HepG2 (cell line): Measurements from ENCODE around the gene CRISPLD2. TPM values are rescaled to one million over a fixed set of nuclear protein-coding genes. Genes with fewer than 3 reads are reported as not detected.

ENCODE experiments used
- ADNP ChIP-seq: sonication (generic); formaldehyde crosslinking; IDR thresholded peaks from 2 replicates; pipeline ENCODE4 v1.4.0; 2020; ENCODE audit warnings: missing genetic modification reagents
- ARID5B ChIP-seq: IDR thresholded peaks from 2 replicates; pipeline ENCODE4 v1.4.0; 2020; ENCODE audit warnings: mild to moderate bottlenecking, missing genetic modification reagents
- GATAD2A ChIP-seq: IDR thresholded peaks from 2 replicates; pipeline ENCODE4 v1.6.1; 2016
- GLMP ChIP-seq: sonication (generic); formaldehyde crosslinking; IDR thresholded peaks from 2 replicates; pipeline ENCODE4 v1.9.0; 2021; ENCODE audit warnings: missing genetic modification reagents, mild to moderate bottlenecking, borderline replicate concordance
- GTF2F1 ChIP-seq: fragments of 150-350 bp; IDR thresholded peaks from 2 replicates; pipeline ENCODE4 v1.6.1; 2014; ENCODE audit warnings: low read length
- IRF9 ChIP-seq: sonication (generic); formaldehyde crosslinking; IDR thresholded peaks from 2 replicates; pipeline ENCODE4 v1.8.0; 2022; ENCODE audit warnings: missing genetic modification reagents, mild to moderate bottlenecking, borderline replicate concordance
- KLF15 ChIP-seq: sonication (generic); formaldehyde crosslinking; IDR thresholded peaks from 2 replicates; pipeline ENCODE4 v1.8.1; 2023; ENCODE audit warnings: borderline replicate concordance, mild to moderate bottlenecking, inconsistent platforms, missing genetic modification reagents, mixed read lengths
- MEF2D ChIP-seq: sonication (generic); formaldehyde crosslinking; IDR thresholded peaks from 2 replicates; pipeline ENCODE4 v1.5.1; 2020; ENCODE audit warnings: mild to moderate bottlenecking, missing genetic modification reagents
- MLXIP ChIP-seq: sonication (generic); formaldehyde crosslinking; IDR thresholded peaks from 2 replicates; pipeline ENCODE4 v1.9.0; 2021; ENCODE audit warnings: missing genetic modification reagents, borderline replicate concordance
- NCOA1 ChIP-seq: sonication (generic); formaldehyde crosslinking; IDR thresholded peaks from 2 replicates; pipeline ENCODE4 v1.9.0; 2021; ENCODE audit warnings: missing genetic modification reagents
- NFE2 ChIP-seq: sonication (generic); formaldehyde crosslinking; IDR thresholded peaks from 2 replicates; pipeline ENCODE4 v1.4.0; 2020; ENCODE audit warnings: missing genetic modification reagents
- NR1H2 ChIP-seq: sonication (generic); formaldehyde crosslinking; IDR thresholded peaks from 2 replicates; pipeline ENCODE4 v1.8.1; 2022; ENCODE audit warnings: low read depth, missing genetic modification reagents, borderline replicate concordance
- SETDB1 ChIP-seq: sonication (generic); formaldehyde crosslinking; IDR thresholded peaks from 2 replicates; pipeline ENCODE4 v1.5.1; 2020; ENCODE audit warnings: missing genetic modification reagents, mild to moderate bottlenecking, borderline replicate concordance
- XRCC5 ChIP-seq: fragments of 200-400 bp; formaldehyde crosslinking; optimal IDR thresholded peaks from 2 replicates; pipeline ENCODE3; 2017; ENCODE audit warnings: mild to moderate bottlenecking, low read length
- ZNF292 ChIP-seq: sonication (generic); formaldehyde crosslinking; IDR thresholded peaks from 2 replicates; pipeline ENCODE4 v1.8.1; 2022; ENCODE audit warnings: mild to moderate bottlenecking, low read depth, missing genetic modification reagents, borderline replicate concordance
- ZNF44 ChIP-seq: sonication (generic); formaldehyde crosslinking; IDR thresholded peaks from 2 replicates; pipeline ENCODE4 v1.5.1; 2020; ENCODE audit warnings: mild to moderate bottlenecking, missing genetic modification reagents
- ZNF580 ChIP-seq: IDR thresholded peaks from 2 replicates; pipeline ENCODE4 v1.6.1; 2016; ENCODE audit warnings: low read depth, borderline replicate concordance
- ZNF674 ChIP-seq: sonication (generic); formaldehyde crosslinking; IDR thresholded peaks from 2 replicates; pipeline ENCODE4 v1.5.0; 2020; ENCODE audit warnings: low read depth, mild to moderate bottlenecking, missing genetic modification reagents
- ZNF891 ChIP-seq: sonication (generic); formaldehyde crosslinking; IDR thresholded peaks from 2 replicates; pipeline ENCODE4 v1.5.0; 2020; ENCODE audit warnings: mild to moderate bottlenecking, missing genetic modification reagents
- polyA plus RNA-seq, 8 experiments: library from polyadenylated mRNA; depleted of rRNA in 3 of 8; stranded (reverse) in 7 of 8; unstranded in 1 of 8; fragments of >200 nt; fragmentation: Illumina TruSeq in 4 of 8; extraction: Trizol in 4 of 8; gene quantifications; 2 replicates each; pipeline versions ENCODE4 v1.2.1 to v1.2.3, GENCODE V29; 2011 to 2016; ENCODE audit warnings: low read depth in 4 of 8, missing spikeins in 1 of 8, mixed read lengths in 1 of 8; ENCODE audit not compliant: insufficient read depth in 1 of 8
- total RNA-seq, 5 experiments: library from RNA; depleted of rRNA; stranded (reverse); fragments of >200 nt; fragmentation: Illumina TruSeq; extraction: Trizol; gene quantifications; 2 replicates each; pipeline ENCODE4 v1.2.3, GENCODE V29; 2016; ENCODE audit warnings: low read depth in 1 of 5

The CRISPLD2 gene
- total and polyA plus RNA-seq, 2 of the 13 experiments (the other 11 are each of a cell fraction or from before 2014, with no cell fraction given), result 0.04 to 0.31 TPM

GRCh38 chr16:84816023-84816422 lies 3.8 kb upstream of the CRISPLD2 start (continued):
- TF ChIP-seq KLF15 (CRISPR knock-in tag), result no peak
- TF ChIP-seq ZNF891, result no peak
- TF ChIP-seq ZNF292 (CRISPR knock-in tag), result peak; percentile 50; the same call in 1 of the 2 replicates
- TF ChIP-seq ZNF580, result peak; percentile 47; the same call in 1 of the 2 replicates
- TF ChIP-seq NCOA1 (CRISPR knock-in tag), result no peak
- no peak for TF ChIP-seq GTF2F1
- no peak for TF ChIP-seq SETDB1 (CRISPR knock-in tag)
- no peak for TF ChIP-seq NFE2 (CRISPR knock-in tag)
- no peak for TF ChIP-seq GLMP (CRISPR knock-in tag)
- TF ChIP-seq ADNP (CRISPR knock-in tag), result no peak
- no peak for TF ChIP-seq IRF9
- TF ChIP-seq ZNF44, result no peak
- peak; percentile 70 for TF ChIP-seq ARID5B (CRISPR knock-in tag)
- no peak for TF ChIP-seq ZNF674 (CRISPR knock-in tag)
- TF ChIP-seq NR1H2 (CRISPR knock-in tag), result no peak
- no peak for TF ChIP-seq MEF2D (CRISPR knock-in tag)
- TF ChIP-seq GATAD2A (CRISPR knock-in tag), result peak; percentile 56
- TF ChIP-seq MLXIP (CRISPR knock-in tag), result no peak
- TF ChIP-seq XRCC5, result no peak
